Dedifferentiated amniotic fluid mesenchymal stem cell (primary cell): ENCODE data around the gene RECK.

Source experiments
- DNase-seq: peaks from one replicate; pipeline ENCODE4 v3.0.0-alpha.2; 2016; ENCODE audit errors: extremely low spot score

The RECK gene

GRCh38 chr9:36138496-36138895 lies 101.8 kb downstream of the RECK start:
- DNase-seq, result no peak

GRCh38 chr9:36138901-36139300 lies 102.2 kb downstream of the RECK start:
- DNase-seq, result no peak

- no peak for DNase-seq
Measured at GRCh38 chr9:36140086-36141084, 103.7 kb downstream of the RECK start.

- DNase-seq, result no peak
Measured at GRCh38 chr9:36141288-36141687, 104.6 kb downstream of the RECK start.

- no peak for DNase-seq
Measured at GRCh38 chr9:36141761-36142160, 105.0 kb downstream of the RECK start.

- no peak for DNase-seq
Measured at GRCh38 chr9:36142510-36143244, 106.0 kb downstream of the RECK start.

- no peak for DNase-seq
Measured at GRCh38 chr9:36143245-36143641, 106.5 kb downstream of the RECK start.

- DNase-seq, result no peak
Measured at GRCh38 chr9:36144309-36145232, 107.9 kb downstream of the RECK start.

GRCh38 chr9:36145970-36146369 lies 109.3 kb downstream of the RECK start:
- DNase-seq, result no peak

- no peak for DNase-seq
Measured at GRCh38 chr9:36146651-36147050, 109.9 kb downstream of the RECK start.

- DNase-seq, result no peak
Measured at GRCh38 chr9:36147441-36148175, 110.9 kb downstream of the RECK start.

GRCh38 chr9:36148311-36149051 lies 111.8 kb downstream of the RECK start:
- DNase-seq, result peak; percentile 88

GRCh38 chr9:36149197-36149596 lies 112.5 kb downstream of the RECK start:
- no peak for DNase-seq

- no peak for DNase-seq
Measured at GRCh38 chr9:36150574-36151315, 114.0 kb downstream of the RECK start.

- no peak for DNase-seq
Measured at GRCh38 chr9:36151316-36152210, 114.8 kb downstream of the RECK start.

- no peak for DNase-seq
Measured at GRCh38 chr9:36152741-36153438, 116.2 kb downstream of the RECK start.

GRCh38 chr9:36153746-36154145 lies 117.0 kb downstream of the RECK start:
- no peak for DNase-seq
